Naive thymus-derived CD4-positive, alpha-beta T cell (primary cell): ENCODE data around the gene RALBP1. TPM values are rescaled to one million over a fixed set of nuclear protein-coding genes. Genes with fewer than 3 reads are reported as not detected.
"Not testable (repeated sequence)": the region's sequence is repeated elsewhere in the genome, so short reads cannot be mapped to it uniquely, and the experiment has no call there.

Experiments used
- ATAC-seq: fragments of 150-1000 bp; cut with Tn5 transposase; 2 replicates; pipeline ENCODE4 v1.10.0; 2021; ENCODE audit warnings: mild to moderate bottlenecking, moderate library complexity
- CTCF ChIA-PET: fragments of 350-600 bp; sonication (Branson Sonifier 250); formaldehyde crosslinking; loops from one replicate; lab custom pipeline; 2021; ENCODE audit warnings: antibody characterized with exemption; lab: Charles Lee
- POLR2A ChIA-PET: fragments of 350-600 bp; sonication (Branson Sonifier 250); formaldehyde crosslinking; loops from one replicate; lab custom pipeline; 2021; ENCODE audit warnings: antibody characterized with exemption, inconsistent platforms; lab: Charles Lee
- DNase-seq, 9 donors: peaks; one replicate each; pipeline versions ENCODE4 v3.0.0 to v3.0.0-alpha.2; 2020 to 2022; ENCODE audit warnings: mixed read lengths in 1 of 9
- H3K27ac ChIP-seq: one replicate; pipeline ENCODE4 v1.7.0; 2013; ENCODE audit warnings: mild to moderate bottlenecking, low read depth, low read length, moderate library complexity
- H3K27me3 ChIP-seq, 2 donors: one replicate each; pipeline ENCODE4 v1.7.0; 2013; ENCODE audit warnings: low read length in 2 of 2, mild to moderate bottlenecking in 2 of 2, moderate library complexity in 2 of 2; ENCODE audit not compliant: control insufficient read depth in 2 of 2, insufficient read depth in 2 of 2
- H3K36me3 ChIP-seq, 3 experiments: 1 replicate in 2 of 3; 2 replicates in 1 of 3; pipeline ENCODE4 v1.7.0; 2013; ENCODE audit warnings: low read length in 3 of 3, mild to moderate bottlenecking in 3 of 3, moderate library complexity in 1 of 3; ENCODE audit not compliant: insufficient read depth in 3 of 3, control insufficient read depth in 2 of 3
- H3K4me1 ChIP-seq, 2 donors: one replicate each; pipeline ENCODE4 v1.7.0; 2013; ENCODE audit warnings: low read length in 2 of 2, mild to moderate bottlenecking in 2 of 2, moderate library complexity in 1 of 2; ENCODE audit not compliant: control insufficient read depth in 2 of 2, insufficient read depth in 2 of 2
- H3K4me3 ChIP-seq: 2 replicates; pipeline ENCODE4 v1.7.0; 2013; ENCODE audit warnings: mild to moderate bottlenecking, low read length
- H3K9me3 ChIP-seq, 3 experiments: 1 replicate in 2 of 3; 2 replicates in 1 of 3; pipeline ENCODE4 v1.7.0; 2013; ENCODE audit warnings: low read length in 3 of 3; ENCODE audit not compliant: control insufficient read depth in 2 of 3
- H3K27ac Mint-ChIP-seq, 9 donors: one replicate each; pipeline ENCODE4 v1.8.0; 2020 to 2022; ENCODE audit warnings: mixed read lengths in 9 of 9, mild to moderate bottlenecking in 8 of 9, moderate library complexity in 5 of 9, inconsistent platforms in 2 of 9
- H3K27me3 Mint-ChIP-seq, 5 donors: one replicate each; pipeline ENCODE4 v1.8.0; 2021 to 2022; ENCODE audit warnings: mixed read lengths in 5 of 5, mild to moderate bottlenecking in 1 of 5
- H3K36me3 Mint-ChIP-seq, 5 donors: one replicate each; pipeline ENCODE4 v1.8.0; 2020 to 2022; ENCODE audit warnings: mixed read lengths in 5 of 5, mild to moderate bottlenecking in 3 of 5, inconsistent platforms in 1 of 5
- H3K4me1 Mint-ChIP-seq, 7 donors: one replicate each; pipeline ENCODE4 v1.8.0; 2020 to 2022; ENCODE audit warnings: mixed read lengths in 7 of 7, mild to moderate bottlenecking in 3 of 7, inconsistent platforms in 1 of 7
- H3K4me3 Mint-ChIP-seq, 10 donors: one replicate each; pipeline ENCODE4 v1.8.0; 2020 to 2022; ENCODE audit warnings: mild to moderate bottlenecking in 10 of 10, mixed read lengths in 10 of 10, moderate library complexity in 6 of 10, inconsistent platforms in 2 of 10
- H3K9me3 Mint-ChIP-seq, 11 donors: one replicate each; pipeline ENCODE4 v1.8.0; 2020 to 2022; ENCODE audit warnings: mixed read lengths in 11 of 11, mild to moderate bottlenecking in 4 of 11, inconsistent platforms in 1 of 11, moderate library complexity in 1 of 11
- intact Hi-C, 2 donors: fragments of 100-400 bp; cut with micrococcal nuclease; formaldehyde crosslinking; loops; one replicate each; pipeline ENCODE4 v1.15.1; 2023
- polyA plus RNA-seq, 2 donors: library from polyadenylated mRNA; unstranded; fragments of 300-500 nt; fragmentation: Illumina TruSeq; gene quantifications; one replicate each; pipeline ENCODE4 v1.2.3, GENCODE V29; 2021
- total RNA-seq, 6 experiments: library from RNA in 5 of 6; stranded (reverse) in 5 of 6; gene quantifications; 1 replicate in 5 of 6; 2 replicates in 1 of 6; pipeline ENCODE4 v1.2.3 and lab custom pipeline; 2021 to 2026

RALBP1 gene
- total and polyA plus RNA-seq, 7 experiments from 2014 or later = 20.3 to 47.8 (median 40.0) TPM

- H3K27ac ChIP-seq = no peak overlapping the region
- H3K4me1 ChIP-seq = no peaks in the 10 kb centered on the region
- ChIA-PET POLR2A (no interaction called here), CTCF (no interaction called here)
- Mint-ChIP-seq H3K36me3 (peaks cover 0 to 7% (median 0%) of the 10 kb centered on the region in 5 donors), H3K4me3 (no peak overlapping the region), H3K9me3 (peaks cover 0 to 8% (median 1%) of the 10 kb centered on the region in 11 donors), H3K27me3 (peaks cover 3 to 11% (median 7%) of the 10 kb centered on the region in 5 donors), H3K27ac (no peak overlapping the region), H3K4me1 (peaks cover 0 to 8% (median 7%) of the 10 kb centered on the region in 7 donors)
- DNase-seq = no peak
- H3K36me3 ChIP-seq = no peaks in the 10 kb centered on the region
- no peak for ATAC-seq
- H3K4me3 ChIP-seq = no peak overlapping the region
- intact Hi-C loops = no loop called here
- no peaks in the 10 kb centered on the region for H3K9me3 ChIP-seq
- H3K27me3 ChIP-seq = no peaks in the 10 kb centered on the region
Measured at GRCh38 chr18:9431296-9431695, 44.0 kb upstream of the RALBP1 start.

- H3K4me3 ChIP-seq, H3K4me1 Mint-ChIP-seq: not testable (repeated sequence)
Measured at GRCh38 chr18:9433122-9433521, 42.2 kb upstream of the RALBP1 start.

DNA sequence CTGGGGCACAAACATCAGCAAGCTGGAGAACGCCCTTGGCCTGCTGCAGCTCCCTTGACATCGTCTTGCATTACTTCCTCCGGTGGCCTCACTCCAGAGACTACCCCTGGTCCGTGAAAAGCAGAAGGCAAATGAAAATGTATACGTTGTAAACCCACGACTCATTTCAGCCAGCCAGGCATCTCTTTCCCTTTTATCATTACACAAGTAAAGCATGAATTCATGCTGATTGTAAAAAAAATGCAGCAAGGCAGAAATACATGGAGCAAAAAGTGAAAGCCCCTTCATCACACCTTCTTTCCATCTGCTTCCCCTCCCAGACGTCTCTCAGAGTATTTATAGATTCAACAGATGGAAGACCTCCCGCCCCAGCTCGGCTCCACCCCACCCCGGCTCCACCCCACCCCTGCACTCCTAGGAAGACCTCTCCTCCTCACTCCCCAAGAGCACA lies 41.6 kb upstream of the RALBP1 start:
- Histone ChIP-seq H3K4me1 (no peaks in the 10 kb centered on the region), H3K9me3 (no peaks in the 10 kb centered on the region), H3K27ac (no peak overlapping the region), H3K36me3 (no peaks in the 10 kb centered on the region), H3K27me3 (no peaks in the 10 kb centered on the region), H3K4me3 (no peak overlapping the region)
- Mint-ChIP-seq H3K4me3 (peak overlapping the region in 5 of 10 donors; percentile 0 to 48 (median 33)), H3K9me3 (peaks cover 0 to 8% (median 1%) of the 10 kb centered on the region in 11 donors), H3K36me3 (peaks cover 0 to 7% (median 0%) of the 10 kb centered on the region in 5 donors), H3K27ac (peak overlapping the region in 1 of 9 donors; percentile 6), H3K4me1 (peaks cover 0 to 8% (median 7%) of the 10 kb centered on the region in 7 donors), H3K27me3 (peaks cover 3 to 11% (median 7%) of the 10 kb centered on the region in 5 donors)
- ChIA-PET POLR2A (no interaction called here), CTCF (no interaction called here)
- peak; percentile 38 for ATAC-seq
- no peak for DNase-seq
- intact Hi-C loops = no loop called here

More at GRCh38 chr18:9433122-9433521, 42.2 kb upstream of the RALBP1 start:
- H3K9me3 ChIP-seq, H3K27me3 ChIP-seq, POLR2A ChIA-PET, H3K27ac ChIP-seq, H3K27ac Mint-ChIP-seq, DNase-seq, H3K4me1 ChIP-seq, H3K36me3 ChIP-seq, ATAC-seq, H3K36me3 Mint-ChIP-seq, intact Hi-C loops, H3K9me3 Mint-ChIP-seq: not testable (repeated sequence)
- Mint-ChIP-seq H3K27me3 (peaks cover 3 to 11% (median 7%) of the 10 kb centered on the region in 5 donors), H3K4me3 (peak overlapping the region in 2 of 10 donors; percentile 0 to 48)
- CTCF ChIA-PET = interaction anchor here (0.6 kb wide), 1 partner anchor 69 kb away, joined by 3 read pairs; no protein-coding TSS in a partner anchor

DNA sequence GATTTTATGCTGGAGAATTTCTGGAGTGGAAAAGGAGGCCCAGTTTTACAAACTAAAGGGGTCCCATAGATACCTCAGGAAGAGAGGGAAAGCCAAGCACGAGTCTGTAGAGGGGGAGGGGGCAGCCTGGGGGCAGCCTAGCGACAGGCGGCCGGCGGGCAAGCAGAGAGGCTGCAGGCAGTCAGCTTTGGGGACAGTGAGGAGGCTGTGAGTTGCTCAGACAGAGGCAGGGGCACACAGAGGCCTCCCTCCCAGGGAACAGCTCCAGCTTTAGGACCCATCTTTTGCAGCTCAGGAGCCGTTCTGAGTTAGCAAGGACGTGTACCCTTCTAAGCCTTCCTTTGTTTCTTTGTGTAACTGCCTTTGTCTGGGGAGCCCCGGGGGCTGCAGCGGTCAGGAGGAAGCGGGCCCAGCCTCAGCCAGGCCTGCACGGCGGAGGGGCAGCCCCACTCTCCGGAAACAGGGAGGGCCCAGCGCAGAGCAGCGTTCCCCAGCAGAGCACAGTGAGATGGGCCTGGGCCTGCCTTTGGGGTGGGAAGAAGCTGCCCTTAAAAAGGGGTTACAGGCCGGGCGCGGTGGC lies 41.1 kb upstream of the RALBP1 start:
- ATAC-seq (no peak), DNase-seq (no peak)
- Histone ChIP-seq H3K27ac (no peak overlapping the region), H3K4me3 (no peak overlapping the region), H3K36me3 (no peaks in the 10 kb centered on the region), H3K4me1 (no peaks in the 10 kb centered on the region), H3K9me3 (no peaks in the 10 kb centered on the region), H3K27me3 (no peaks in the 10 kb centered on the region)
- Mint-ChIP-seq H3K9me3 (peaks cover 0 to 8% (median 1%) of the 10 kb centered on the region in 11 donors), H3K4me1 (peaks cover 0 to 8% (median 7%) of the 10 kb centered on the region in 7 donors), H3K36me3 (peaks cover 0 to 7% (median 0%) of the 10 kb centered on the region in 5 donors), H3K27me3 (peaks cover 3 to 11% (median 7%) of the 10 kb centered on the region in 5 donors), H3K27ac (no peak overlapping the region), H3K4me3 (peak overlapping the region in 1 of 10 donors; percentile 48)
- ChIA-PET CTCF (no interaction called here), POLR2A (no interaction called here)
- intact Hi-C loops = no loop called here

DNA sequence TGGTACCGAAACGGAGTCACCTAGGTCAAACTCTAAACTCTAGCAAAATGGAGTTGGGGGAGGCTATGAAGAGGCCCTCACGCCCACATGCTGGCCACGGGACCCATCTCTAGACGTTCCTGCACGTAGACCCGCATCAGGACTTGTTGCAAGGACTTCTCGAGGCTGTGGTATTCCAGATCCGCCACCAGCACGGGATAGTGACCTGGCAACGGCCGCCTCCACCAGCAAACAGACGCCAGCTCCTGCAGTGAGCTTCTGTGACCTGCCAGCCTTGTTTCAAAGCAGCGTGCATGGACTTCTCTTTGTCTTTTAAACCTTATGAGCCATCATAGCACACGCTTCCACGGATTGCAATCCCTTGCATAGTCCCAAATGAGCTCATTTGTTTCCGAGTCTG lies 40.3 kb upstream of the RALBP1 start:
- no peaks in the 10 kb centered on the region for H3K27me3 ChIP-seq
- H3K36me3 Mint-ChIP-seq = peaks cover 0 to 7% (median 0%) of the 10 kb centered on the region in 5 donors
- H3K27me3 Mint-ChIP-seq = peaks cover 3 to 11% (median 7%) of the 10 kb centered on the region in 5 donors
- ATAC-seq (no peak), DNase-seq (no peak)
- ChIA-PET POLR2A (no interaction called here), CTCF (no interaction called here)
- peaks cover 0 to 8% (median 1%) of the 10 kb centered on the region in 11 donors for H3K9me3 Mint-ChIP-seq
- H3K27ac Mint-ChIP-seq = no peak overlapping the region
- H3K4me1 ChIP-seq = no peaks in the 10 kb centered on the region
- H3K36me3 ChIP-seq = no peaks in the 10 kb centered on the region
- no peaks in the 10 kb centered on the region for H3K9me3 ChIP-seq
- no peak overlapping the region for H3K4me3 ChIP-seq
- H3K4me1 Mint-ChIP-seq = peaks cover 0 to 8% (median 7%) of the 10 kb centered on the region in 7 donors
- H3K4me3 Mint-ChIP-seq = no peak overlapping the region
- intact Hi-C loops = no loop called here
- no peak overlapping the region for H3K27ac ChIP-seq

- no peaks in the 10 kb centered on the region for H3K9me3 ChIP-seq
- ChIA-PET POLR2A (no interaction called here), CTCF (no interaction called here)
- no peaks in the 10 kb centered on the region for H3K4me1 ChIP-seq
- ATAC-seq (no peak), DNase-seq (no peak)
- peaks cover 0 to 2% (median 0%) of the 10 kb centered on the region in 5 donors for H3K36me3 Mint-ChIP-seq
- H3K9me3 Mint-ChIP-seq = peaks cover 0 to 2% (median 0%) of the 10 kb centered on the region in 11 donors
- H3K27me3 ChIP-seq = no peaks in the 10 kb centered on the region
- H3K4me1 Mint-ChIP-seq = peaks cover 0 to 8% (median 7%) of the 10 kb centered on the region in 7 donors
- intact Hi-C loops = no loop called here
- no peaks in the 10 kb centered on the region for H3K36me3 ChIP-seq
- peaks cover 0 to 11% (median 7%) of the 10 kb centered on the region in 5 donors for H3K27me3 Mint-ChIP-seq
- H3K4me3 Mint-ChIP-seq = no peak overlapping the region
- no peak overlapping the region for H3K4me3 ChIP-seq
- H3K27ac Mint-ChIP-seq = no peak overlapping the region
- H3K27ac ChIP-seq = no peak overlapping the region
Measured at GRCh38 chr18:9436206-9436929, 38.9 kb upstream of the RALBP1 start.
